GM12891 (cell line): ENCODE data around the gene CLTCL1.

Experiments
- POLR2AphosphoS5 ChIP-seq: IDR thresholded peaks from 2 replicates; pipeline ENCODE4 v1.6.1; 2011; ENCODE audit warnings: low read depth, low read length, control low read depth
- TAF1 ChIP-seq: IDR thresholded peaks from 2 replicates; pipeline ENCODE4 v1.6.1; 2011; ENCODE audit warnings: low read depth, low read length, control low read depth

GRCh38 chr22:19331975-19332374 lies 40.5 kb upstream of the CLTCL1 start:
- no peak for TF ChIP-seq TAF1
- no peak for TF ChIP-seq POLR2AphosphoS5
